HepG2 (cell line): ENCODE results near the gene COG5. TPM values are rescaled to one million over a fixed set of nuclear protein-coding genes. Genes with fewer than 3 reads are reported as not detected.

Experiments used
- ATAC-seq: fragments of 200-7000 bp; cut with Tn5 transposase; 3 replicates; pipeline ENCODE4 v1.9.1; 2020; ENCODE audit warnings: mild to moderate bottlenecking, moderate library complexity
- BruUV-seq: library from RNA; stranded (reverse); fragments of 400-500 nt; replicated peaks from 2 replicates; lab custom pipeline; 2021; lab: Mats Ljungman, UMichigan
- CTCF ChIA-PET: fragments of 300-600 bp; formaldehyde crosslinking; extraction: SDS; loops from one replicate; lab custom pipeline; 2021; ENCODE audit warnings: low total read pairs, inconsistent platforms, low intra/inter-chr PET ratio; lab: Yijun Ruan, JAX
- POLR2A ChIA-PET: fragments of 350-600 bp; sonication (Branson Sonifier 250); formaldehyde crosslinking; loops from one replicate; lab custom pipeline; 2020; ENCODE audit warnings: antibody characterized with exemption, inconsistent platforms; lab: Yijun Ruan, JAX
- DNase-seq: peaks from one replicate; pipeline ENCODE4 v3.0.0-alpha.2; 2015; ENCODE audit warnings: low spot score
- FAIRE-seq: peaks from 3 replicates; lab custom pipeline; 2011; peaks lifted over from hg19 to GRCh38; lab: Jason Lieb, UNC
- H2AFZ ChIP-seq: one replicate; pipeline ENCODE4 v1.6.1; 2011; ENCODE audit warnings: low read length, inconsistent platforms
- H3K27ac ChIP-seq: fragments of 300-600 bp; 3 replicates; pipeline ENCODE4 v1.8.0; 2011; ENCODE audit warnings: mixed run types, mild to moderate bottlenecking, mixed read lengths, low read length, inconsistent platforms; ENCODE audit not compliant: insufficient read depth; ENCODE audit errors: extremely low read length
- H3K27me3 ChIP-seq, 2 experiments: fragments of 200-600 bp in 1 of 2; 2 replicates in 1 of 2; 3 replicates in 1 of 2; pipeline versions ENCODE4 v1.6.0 to v1.8.0; 2011; ENCODE audit warnings: low read length in 2 of 2, mild to moderate bottlenecking in 2 of 2, moderate library complexity in 2 of 2, inconsistent platforms in 1 of 2; ENCODE audit not compliant: insufficient read depth in 2 of 2, control insufficient read depth in 1 of 2
- H3K36me3 ChIP-seq, 2 experiments: fragments of 200-600 bp in 1 of 2; replicated peaks in 1 of 2; 2 replicates in 1 of 2; 3 replicates in 1 of 2; pipeline versions ENCODE4 v1.5.1 to v1.8.0; 2011; ENCODE audit warnings: low read length in 2 of 2, inconsistent platforms in 1 of 2; ENCODE audit not compliant: insufficient read depth in 2 of 2, control insufficient read depth in 1 of 2
- H3K4me1 ChIP-seq: 2 replicates; pipeline ENCODE4 v1.5.1; 2012; ENCODE audit warnings: low read length, inconsistent platforms; ENCODE audit not compliant: insufficient read depth
- H3K4me2 ChIP-seq: 2 replicates; pipeline ENCODE4 v1.6.0; 2011; ENCODE audit warnings: low read depth, low read length, inconsistent platforms
- H3K4me3 ChIP-seq, 3 experiments: fragments of 200-600 bp in 1 of 3; sonication (generic), shearing (Covaris generic) in 1 of 3; replicated peaks in 1 of 3; 2 replicates each; pipeline ENCODE4 v1.5.1; 2011 to 2016; ENCODE audit warnings: low read length in 3 of 3, inconsistent platforms in 2 of 3, low read depth in 2 of 3, mild to moderate bottlenecking in 2 of 3, control low read depth in 1 of 3, mixed read lengths in 1 of 3; ENCODE audit not compliant: insufficient read depth in 1 of 3
- H3K79me2 ChIP-seq: one replicate; pipeline ENCODE4 v1.6.1; 2011; ENCODE audit warnings: low read length, inconsistent platforms; ENCODE audit not compliant: insufficient read depth
- H3K9ac ChIP-seq: 2 replicates; pipeline ENCODE4 v1.6.0; 2011; ENCODE audit warnings: mild to moderate bottlenecking, low read depth, low read length, inconsistent platforms; ENCODE audit not compliant: insufficient read depth
- H3K9me3 ChIP-seq: 2 replicates; pipeline ENCODE4 v1.5.1; 2012; ENCODE audit warnings: mild to moderate bottlenecking, low read length
- H4K20me1 ChIP-seq: 2 replicates; pipeline ENCODE4 v1.6.0; 2011; ENCODE audit warnings: inconsistent platforms, mild to moderate bottlenecking, low read length, moderate library complexity; ENCODE audit not compliant: insufficient read depth
- KLF13 ChIP-seq: sonication (generic); formaldehyde crosslinking; IDR thresholded peaks from 2 replicates; pipeline ENCODE4 v1.4.0; 2020; ENCODE audit warnings: mild to moderate bottlenecking, missing genetic modification reagents
- NPAS2 ChIP-seq: sonication (generic); formaldehyde crosslinking; IDR thresholded peaks from 2 replicates; pipeline ENCODE4 v1.8.0; 2022; ENCODE audit warnings: mild to moderate bottlenecking, missing genetic modification reagents, borderline replicate concordance
- NR2F1 ChIP-seq, 2 experiments: fragments of 450-650 bp in 1 of 2; formaldehyde crosslinking in 1 of 2; IDR thresholded peaks; 2 replicates each; pipeline versions ENCODE4 v1.5.0 to v1.6.1; 2016 to 2020; ENCODE audit warnings: mild to moderate bottlenecking in 1 of 2, missing compliant biosample characterization in 1 of 2, missing genetic modification reagents in 1 of 2, moderate library complexity in 1 of 2
- RAD51 ChIP-seq: fragments of 450-650 bp; IDR thresholded peaks from 2 replicates; pipeline ENCODE4 v1.6.1; 2016; ENCODE audit warnings: borderline replicate concordance
- SMARCE1 ChIP-seq: fragments of 450-650 bp; IDR thresholded peaks from 2 replicates; pipeline ENCODE4 v1.6.1; 2017; ENCODE audit warnings: borderline replicate concordance
- SMC3 ChIP-seq: IDR thresholded peaks from 2 replicates; pipeline ENCODE4 v1.6.1; 2011; ENCODE audit warnings: low read length, improper control_type of control experiment
- STAG1 ChIP-seq: sonication (generic); formaldehyde crosslinking; IDR thresholded peaks from 2 replicates; pipeline ENCODE4 v1.4.0; 2020; ENCODE audit warnings: missing genetic modification reagents
- ZNF775 ChIP-seq: sonication (generic); formaldehyde crosslinking; IDR thresholded peaks from 2 replicates; pipeline ENCODE4 v1.4.0; 2020; ENCODE audit warnings: missing genetic modification reagents, mild to moderate bottlenecking, moderate library complexity, borderline replicate concordance
- WGBS: methylation state at CpG from one replicate; pipeline ENCODE4 v1.1.6; 2017; ENCODE audit warnings: low lambda C conversion rate; 5-methylcytosine and 5-hydroxymethylcytosine counted together
- in situ Hi-C: cut with HindIII; loops from 2 replicates; pipeline ENCODE4 v1.10.0; 2017; ENCODE audit warnings: low pct_unique_long_range_greater_than_20kb; ENCODE audit not compliant: extremely low pct_ligation_motif_present
- intact Hi-C: fragments of 100-400 bp; cut with micrococcal nuclease; formaldehyde crosslinking; loops from one replicate; pipeline ENCODE4 v1.10.0; 2022; ENCODE audit not compliant: unreplicated experiment
- polyA plus RNA-seq, 8 experiments: library from polyadenylated mRNA; depleted of rRNA in 3 of 8; stranded (reverse) in 7 of 8; unstranded in 1 of 8; fragments of >200 nt; fragmentation: Illumina TruSeq in 4 of 8; extraction: Trizol in 4 of 8; gene quantifications; 2 replicates each; pipeline versions ENCODE4 v1.2.1 to v1.2.3, GENCODE V29; 2011 to 2016; ENCODE audit warnings: low read depth in 4 of 8, missing spikeins in 1 of 8, mixed read lengths in 1 of 8; ENCODE audit not compliant: insufficient read depth in 1 of 8
- total RNA-seq, 5 experiments: library from RNA; depleted of rRNA; stranded (reverse); fragments of >200 nt; fragmentation: Illumina TruSeq; extraction: Trizol; gene quantifications; 2 replicates each; pipeline ENCODE4 v1.2.3, GENCODE V29; 2016; ENCODE audit warnings: low read depth in 1 of 5
- TF ChIP-seq, protein P1 (sequence below): sonication (generic); formaldehyde crosslinking; IDR thresholded peaks from 2 replicates; pipeline ENCODE4 v1.4.0; 2020; ENCODE audit warnings: missing genetic modification reagents, borderline replicate concordance

Gene COG5
- total and polyA plus RNA-seq, 2 of the 13 experiments (the other 11 are each of a cell fraction or from before 2014, with no cell fraction given), result 20.4 to 31.3 TPM

DNA sequence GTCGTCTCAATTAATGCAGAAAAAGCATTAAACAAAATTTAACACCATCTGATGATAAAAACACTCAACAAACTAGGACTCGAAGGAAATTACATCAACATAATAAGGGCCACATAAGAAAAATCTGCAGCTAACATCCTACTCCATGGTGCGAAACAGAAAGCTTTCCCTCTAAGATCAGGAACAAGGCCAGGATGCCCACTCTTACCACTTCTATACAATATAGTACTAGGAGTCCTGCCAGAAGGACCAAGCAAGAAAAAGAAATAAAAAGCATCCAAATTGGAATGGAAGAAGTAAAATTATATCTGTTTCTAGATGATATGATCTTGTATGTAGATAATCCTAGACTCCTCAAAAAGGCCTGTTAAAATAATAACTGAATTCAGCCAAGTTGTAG lies 237.7 kb downstream of the COG5 start:
- Histone ChIP-seq H3K36me3 (0 out of 5 replicates have a peak, but pooled peaks cover 0 to 4% of the 10 kb centered on the region in 2 experiments), H3K27me3 (no peaks in the 10 kb centered on the region), H3K27ac (no peak overlapping the region), H3K4me2 (no peak overlapping the region), H3K4me1 (no peaks in the 10 kb centered on the region), H3K79me2 (no peaks in the 10 kb centered on the region), H2AFZ (no peak overlapping the region), H3K9ac (no peak overlapping the region), H3K4me3 (no peak overlapping the region), H4K20me1 (no peaks in the 10 kb centered on the region), H3K9me3 (no peaks in the 10 kb centered on the region)
- TF ChIP-seq KLF13 (no peak), STAG1 (no peak), SMC3 (no peak), NR2F1 (CRISPR knock-in tag; IDR thresholded peaks at IDR 0.05) (no peak), SMARCE1 (no peak), ZNF775 (CRISPR knock-in tag) (no peak), NPAS2 (CRISPR knock-in tag) (no peak), RAD51 (no peak)
- TF ChIP-seq, protein P1, sequence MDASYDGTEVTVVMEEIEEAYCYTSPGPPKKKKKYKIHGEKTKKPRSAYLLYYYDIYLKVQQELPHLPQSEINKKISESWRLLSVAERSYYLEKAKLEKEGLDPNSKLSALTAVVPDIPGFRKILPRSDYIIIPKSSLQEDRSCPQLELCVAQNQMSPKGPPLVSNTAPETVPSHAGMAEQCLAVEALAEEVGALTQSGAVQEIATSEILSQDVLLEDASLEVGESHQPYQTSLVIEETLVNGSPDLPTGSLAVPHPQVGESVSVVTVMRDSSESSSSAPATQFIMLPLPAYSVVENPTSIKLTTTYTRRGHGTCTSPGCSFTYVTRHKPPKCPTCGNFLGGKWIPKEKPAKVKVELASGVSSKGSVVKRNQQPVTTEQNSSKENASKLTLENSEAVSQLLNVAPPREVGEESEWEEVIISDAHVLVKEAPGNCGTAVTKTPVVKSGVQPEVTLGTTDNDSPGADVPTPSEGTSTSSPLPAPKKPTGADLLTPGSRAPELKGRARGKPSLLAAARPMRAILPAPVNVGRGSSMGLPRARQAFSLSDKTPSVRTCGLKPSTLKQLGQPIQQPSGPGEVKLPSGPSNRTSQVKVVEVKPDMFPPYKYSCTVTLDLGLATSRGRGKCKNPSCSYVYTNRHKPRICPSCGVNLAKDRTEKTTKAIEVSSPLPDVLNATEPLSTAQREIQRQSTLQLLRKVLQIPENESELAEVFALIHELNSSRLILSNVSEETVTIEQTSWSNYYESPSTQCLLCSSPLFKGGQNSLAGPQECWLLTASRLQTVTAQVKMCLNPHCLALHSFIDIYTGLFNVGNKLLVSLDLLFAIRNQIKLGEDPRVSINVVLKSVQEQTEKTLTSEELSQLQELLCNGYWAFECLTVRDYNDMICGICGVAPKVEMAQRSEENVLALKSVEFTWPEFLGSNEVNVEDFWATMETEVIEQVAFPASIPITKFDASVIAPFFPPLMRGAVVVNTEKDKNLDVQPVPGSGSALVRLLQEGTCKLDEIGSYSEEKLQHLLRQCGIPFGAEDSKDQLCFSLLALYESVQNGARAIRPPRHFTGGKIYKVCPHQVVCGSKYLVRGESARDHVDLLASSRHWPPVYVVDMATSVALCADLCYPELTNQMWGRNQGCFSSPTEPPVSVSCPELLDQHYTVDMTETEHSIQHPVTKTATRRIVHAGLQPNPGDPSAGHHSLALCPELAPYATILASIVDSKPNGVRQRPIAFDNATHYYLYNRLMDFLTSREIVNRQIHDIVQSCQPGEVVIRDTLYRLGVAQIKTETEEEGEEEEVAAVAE (CRISPR knock-in tag), result no peak
- BruUV-seq, result no TSS peak
- 91% methylated on average over 3 of the region's 3 CpGs for WGBS
- intact Hi-C loops (no loop called here), in situ Hi-C loops (no loop called here)
- DNase-seq (no peak), FAIRE-seq (no peak), ATAC-seq (no peak)
- ChIA-PET CTCF (no interaction called here), POLR2A (no interaction called here)
